GM10248 (cell line): ENCODE data around the gene ASB16.
"Not testable (repeated sequence)": the region's sequence is repeated elsewhere in the genome, so short reads cannot be mapped to it uniquely, and the experiment has no call there.

ENCODE experiments used
- CTCF ChIA-PET: fragments of 300-600 bp; sonication (Branson Sonifier 250); formaldehyde crosslinking; extraction: SDS; loops from one replicate; lab custom pipeline; 2021; ENCODE audit warnings: antibody characterized with exemption; lab: Yijun Ruan, JAX
- POLR2A ChIA-PET: fragments of 350-650 bp; sonication (Branson Sonifier 250); formaldehyde crosslinking; extraction: SDS; loops from one replicate; lab custom pipeline; 2020; ENCODE audit warnings: antibody characterized with exemption; lab: Yijun Ruan, JAX
- DNase-seq: peaks from one replicate; pipeline ENCODE4 v3.0.0; 2012; ENCODE audit errors: extremely low spot score
- TF ChIP-seq, protein P1 (sequence below): IDR thresholded peaks from 2 replicates; pipeline ENCODE4 v1.5.1; 2012; ENCODE audit warnings: mild to moderate bottlenecking, low read depth; ENCODE audit errors: extremely low read depth, missing control alignments, control extremely low read depth

Gene ASB16

DNA sequence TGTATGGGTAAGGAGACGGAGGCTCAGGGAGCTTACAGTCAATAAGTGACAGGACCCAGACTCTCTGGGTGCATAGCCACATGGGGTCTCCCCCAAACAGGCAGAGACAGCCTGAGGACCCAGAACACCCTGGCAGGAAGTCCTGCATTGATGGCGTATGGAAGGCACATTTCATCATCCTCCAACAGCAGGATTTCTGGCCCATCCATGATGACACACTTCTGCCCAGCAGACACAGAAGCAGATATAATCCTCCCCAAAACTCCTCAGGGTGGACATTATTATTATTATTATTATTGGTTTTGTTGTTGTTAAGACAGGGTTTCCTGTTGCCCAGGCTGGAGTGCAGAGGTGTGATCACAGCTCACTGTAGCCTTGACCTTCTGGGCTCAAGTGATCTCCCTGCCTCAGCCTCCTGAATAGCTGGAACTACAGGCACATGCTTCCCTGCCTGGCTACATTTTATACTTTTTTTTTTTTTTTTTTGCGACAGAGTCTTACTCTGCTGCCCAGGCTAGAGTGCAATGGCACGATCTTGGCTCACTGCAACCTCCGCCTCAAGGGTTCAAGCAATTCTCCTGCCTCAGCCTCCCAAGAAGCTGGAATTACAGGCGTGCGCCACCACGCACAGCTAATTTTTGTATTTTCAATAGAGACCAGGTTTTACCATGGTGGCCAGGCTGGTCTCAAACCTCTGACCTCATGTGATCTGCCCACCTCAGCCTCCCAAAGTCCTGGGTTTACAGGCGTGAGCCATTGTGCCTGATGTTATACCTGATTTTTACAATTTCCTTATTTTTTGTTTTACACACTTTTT, 35.5 kb upstream of the ASB16 start:
- CTCF ChIA-PET = interaction anchor here (1.4 to 4.0 kb wide), 2 partner anchors 11 to 16 kb away, joined by 4 to 17 read pairs; partner anchors contain the start of gene HDAC5
- DNase-seq = no peak
- POLR2A ChIA-PET = interaction anchor here (1.0 kb wide), 1 partner anchor 11 kb away, joined by 3 read pairs; the partner anchor contains the start of gene HDAC5
- TF ChIP-seq, protein P1, sequence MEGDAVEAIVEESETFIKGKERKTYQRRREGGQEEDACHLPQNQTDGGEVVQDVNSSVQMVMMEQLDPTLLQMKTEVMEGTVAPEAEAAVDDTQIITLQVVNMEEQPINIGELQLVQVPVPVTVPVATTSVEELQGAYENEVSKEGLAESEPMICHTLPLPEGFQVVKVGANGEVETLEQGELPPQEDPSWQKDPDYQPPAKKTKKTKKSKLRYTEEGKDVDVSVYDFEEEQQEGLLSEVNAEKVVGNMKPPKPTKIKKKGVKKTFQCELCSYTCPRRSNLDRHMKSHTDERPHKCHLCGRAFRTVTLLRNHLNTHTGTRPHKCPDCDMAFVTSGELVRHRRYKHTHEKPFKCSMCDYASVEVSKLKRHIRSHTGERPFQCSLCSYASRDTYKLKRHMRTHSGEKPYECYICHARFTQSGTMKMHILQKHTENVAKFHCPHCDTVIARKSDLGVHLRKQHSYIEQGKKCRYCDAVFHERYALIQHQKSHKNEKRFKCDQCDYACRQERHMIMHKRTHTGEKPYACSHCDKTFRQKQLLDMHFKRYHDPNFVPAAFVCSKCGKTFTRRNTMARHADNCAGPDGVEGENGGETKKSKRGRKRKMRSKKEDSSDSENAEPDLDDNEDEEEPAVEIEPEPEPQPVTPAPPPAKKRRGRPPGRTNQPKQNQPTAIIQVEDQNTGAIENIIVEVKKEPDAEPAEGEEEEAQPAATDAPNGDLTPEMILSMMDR = no peak

DNA sequence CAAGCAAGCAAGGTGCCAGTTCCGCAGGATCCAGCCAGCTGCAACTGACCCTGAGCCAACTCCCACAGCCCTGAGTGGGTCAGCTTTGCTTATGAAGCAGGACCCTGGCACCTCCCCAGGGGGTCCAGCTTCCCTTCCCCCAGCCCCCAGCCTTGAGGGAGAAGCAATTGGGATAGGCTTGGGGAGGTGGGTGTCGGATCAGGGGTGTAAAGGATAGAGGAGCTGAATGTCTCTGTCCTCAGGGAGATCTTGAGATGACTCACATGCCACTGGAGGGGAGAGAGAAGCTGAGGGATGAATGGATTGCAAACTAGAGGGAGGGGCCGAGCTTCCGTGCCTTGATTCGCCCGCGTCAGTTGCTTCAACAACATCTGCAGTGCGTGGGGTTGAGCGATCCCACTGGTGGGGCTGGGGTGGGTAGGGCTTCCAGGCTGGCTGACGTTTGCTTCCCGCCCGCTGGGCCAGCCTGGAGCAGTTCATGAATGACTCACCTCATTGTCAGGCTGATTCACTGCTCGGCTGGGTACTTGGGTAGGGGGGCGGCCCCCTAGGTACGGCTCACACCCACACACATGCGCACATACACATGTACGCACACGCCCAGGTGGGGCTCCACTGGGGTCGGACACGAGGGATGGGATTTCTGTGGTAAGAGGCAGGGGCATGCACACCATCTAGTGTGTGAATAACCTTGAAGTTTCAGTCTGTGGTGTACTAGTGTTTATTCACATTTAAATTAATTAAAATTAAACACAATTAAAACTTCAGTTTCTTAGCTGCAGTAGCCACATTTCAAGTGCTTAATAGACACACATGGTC, 32.4 kb upstream of the ASB16 start:
- POLR2A ChIA-PET = interaction anchor here (1.7 kb wide), 1 partner anchor 15 kb away, joined by 7 read pairs; the partner anchor contains the start of gene HDAC5
- DNase-seq = peak; percentile 71
- TF ChIP-seq, protein P1 = no peak
- CTCF ChIA-PET = interaction anchor here (0.5 to 1.7 kb wide), 8 partner anchors 10 to 72 kb away, joined by 3 to 8 read pairs (median 3); partner anchors contain the start of gene HDAC5

DNA sequence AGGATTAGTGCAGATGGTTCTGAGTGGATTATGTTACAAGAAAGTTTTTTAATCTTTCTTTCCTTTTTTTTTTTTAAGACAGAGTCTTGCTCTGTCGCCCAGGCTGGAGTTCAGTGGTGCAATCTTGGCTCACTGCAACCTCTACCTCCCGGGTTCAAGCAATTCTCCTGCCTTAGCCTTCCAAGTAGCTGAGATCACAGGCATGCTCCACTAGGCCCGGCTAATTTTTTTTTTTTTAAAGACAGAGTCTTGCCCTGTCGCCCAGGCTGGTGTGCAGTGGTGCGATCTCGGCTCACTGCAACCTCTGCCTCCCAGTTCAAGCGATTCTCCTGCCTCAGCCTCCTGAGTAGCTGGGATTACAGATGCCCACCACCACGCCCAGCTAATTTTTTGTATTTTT, 26.6 kb upstream of the ASB16 start:
- ChIA-PET CTCF (interaction anchor here (1.4 to 1.9 kb wide), 3 partner anchors 9 to 25 kb away, joined by 3 to 5 read pairs (median 3); no protein-coding TSS in a partner anchor), POLR2A (interaction anchor here (0.7 kb wide), 1 partner anchor 920 kb away, joined by 3 read pairs; no protein-coding TSS in a partner anchor)
- DNase-seq = not testable (repeated sequence)

DNA sequence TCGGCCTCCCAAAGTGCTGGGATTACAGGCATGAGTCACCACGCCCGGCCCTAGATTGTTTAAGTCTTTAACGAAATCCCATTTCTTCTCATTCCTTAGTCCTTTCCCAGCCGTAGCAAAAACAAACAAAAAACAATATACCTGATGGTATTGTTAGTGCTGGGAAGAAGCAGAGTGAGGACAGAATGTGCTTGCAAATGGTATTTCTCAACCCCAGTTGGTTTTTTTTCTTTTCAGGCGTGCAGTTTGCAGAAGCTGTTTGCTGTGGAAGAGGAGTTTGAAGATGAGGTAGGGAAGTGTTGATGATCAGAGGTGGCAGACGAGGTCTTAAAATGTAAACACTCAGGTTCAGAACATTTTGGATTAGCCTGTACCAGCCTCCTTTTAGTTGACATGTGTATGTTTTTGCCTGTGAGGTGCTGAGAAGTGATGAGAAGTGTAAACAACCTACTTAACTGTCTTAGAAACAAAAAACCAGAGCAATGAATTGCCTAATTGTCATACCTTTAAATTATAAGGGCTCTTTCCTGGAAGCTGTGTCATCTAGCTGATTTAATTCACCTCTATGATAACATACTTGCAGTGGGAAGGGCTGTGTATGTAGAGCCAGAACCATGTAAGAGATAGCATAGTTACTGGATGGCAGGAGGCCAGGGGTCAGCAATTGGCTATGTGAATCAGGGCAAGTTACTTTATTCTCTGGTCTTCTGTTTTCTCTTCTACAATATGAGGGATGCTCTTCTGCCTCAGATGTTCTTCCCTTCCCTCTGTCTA, 25.4 kb upstream of the ASB16 start:
- no peak for DNase-seq
- TF ChIP-seq, protein P1 = no peak
- POLR2A ChIA-PET = interaction anchor here (0.6 kb wide), 1 partner anchor 24 kb away, joined by 4 read pairs; no protein-coding TSS in a partner anchor
- CTCF ChIA-PET = interaction anchor here (1.9 to 2.3 kb wide), 2 partner anchors 23 to 65 kb away, joined by 5 to 6 read pairs; no protein-coding TSS in a partner anchor

DNA sequence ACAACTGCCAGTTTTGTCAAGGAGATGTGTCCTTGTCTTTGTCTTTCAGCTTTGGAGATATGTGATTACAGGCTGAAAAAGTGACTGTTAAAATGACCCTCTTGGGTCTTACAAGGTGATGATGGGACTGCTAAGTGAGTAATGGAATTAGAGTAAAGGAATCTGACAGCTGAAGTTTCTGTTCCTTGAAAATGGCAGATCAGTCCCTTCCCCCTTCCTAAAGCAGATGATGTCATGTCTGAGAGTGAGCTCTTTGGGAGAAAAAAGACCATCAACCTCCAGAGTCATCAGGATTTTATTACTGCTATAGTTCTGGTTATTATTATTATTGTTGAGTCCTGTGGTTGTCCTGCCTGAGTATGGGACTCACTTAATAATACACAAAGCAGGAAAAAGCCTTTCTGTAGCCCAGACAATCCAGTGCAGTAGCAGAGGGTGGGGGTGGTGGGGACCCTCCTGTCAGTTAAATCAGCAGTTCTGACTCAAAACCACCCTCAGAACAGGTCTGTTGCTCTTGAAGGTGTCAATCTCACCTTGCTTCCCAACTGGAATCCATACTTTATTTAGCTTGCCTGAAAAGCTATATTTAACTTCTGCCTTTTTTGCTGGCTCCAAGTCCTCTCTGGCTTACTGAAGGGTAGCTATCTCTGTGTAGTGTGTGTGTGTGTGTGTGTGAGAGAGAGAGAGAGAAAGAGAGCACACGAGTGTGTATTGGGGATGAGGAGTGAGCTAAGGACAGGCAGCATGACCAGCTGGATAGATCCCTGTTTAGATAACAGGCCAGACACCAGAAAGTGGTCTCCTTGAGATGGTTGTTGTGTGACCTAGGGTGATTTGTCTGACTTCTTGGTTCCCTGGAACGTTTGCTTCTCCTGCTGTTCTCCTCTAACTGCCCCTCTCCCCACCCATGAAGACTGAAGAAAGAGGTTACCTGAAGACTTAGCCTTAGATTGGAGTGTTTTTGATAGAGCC, 23.8 kb upstream of the ASB16 start:
- CTCF ChIA-PET = interaction anchor here (0.9 to 2.3 kb wide), 5 partner anchors 9 to 64 kb away, joined by 3 to 6 read pairs (median 4); no protein-coding TSS in a partner anchor
- no peak for DNase-seq
- TF ChIP-seq, protein P1 = no peak
- POLR2A ChIA-PET = no interaction called here
